CD14-positive monocyte (primary cell): ENCODE measurements around the gene CREG2. TPM values are rescaled to one million over a fixed set of nuclear protein-coding genes. Genes with fewer than 3 reads are reported as not detected.

Source experiments
- DNase-seq, 3 donors: peaks; one replicate each; pipeline ENCODE4 v3.0.0-alpha.2; 2011 to 2022
- H2AFZ ChIP-seq: 2 replicates; pipeline ENCODE4 v1.6.0; 2012; ENCODE audit warnings: mild to moderate bottlenecking, low read depth, low read length, inconsistent platforms; ENCODE audit not compliant: insufficient read depth, poor library complexity, severe bottlenecking
- H3K27ac ChIP-seq, 2 donors: 1 replicate in 1 of 2; 2 replicates in 1 of 2; pipeline ENCODE4 v1.5.1; 2012 to 2013; ENCODE audit warnings: low read length in 2 of 2, control low read depth in 1 of 2, inconsistent platforms in 1 of 2, low read depth in 1 of 2, mild to moderate bottlenecking in 1 of 2
- H3K27me3 ChIP-seq, 2 donors: one replicate each; pipeline versions ENCODE4 v1.6.0 to v1.6.1; 2011 to 2013; ENCODE audit warnings: low read length in 2 of 2; ENCODE audit not compliant: control insufficient read depth in 2 of 2, insufficient read depth in 2 of 2
- H3K36me3 ChIP-seq, 2 donors: replicated peaks in 1 of 2; 1 replicate in 1 of 2; 2 replicates in 1 of 2; pipeline versions ENCODE4 v1.5.1 to v1.6.1; 2012 to 2013; ENCODE audit warnings: low read length in 2 of 2, control low read depth in 1 of 2, inconsistent platforms in 1 of 2, mild to moderate bottlenecking in 1 of 2; ENCODE audit not compliant: insufficient read depth in 2 of 2, control insufficient read depth in 1 of 2
- H3K4me1 ChIP-seq, 2 donors: 1 replicate in 1 of 2; 2 replicates in 1 of 2; pipeline versions ENCODE4 v1.5.1 to v1.6.1; 2012 to 2013; ENCODE audit warnings: low read length in 2 of 2, control low read depth in 1 of 2, inconsistent platforms in 1 of 2, mild to moderate bottlenecking in 1 of 2, moderate library complexity in 1 of 2; ENCODE audit not compliant: insufficient read depth in 2 of 2, control insufficient read depth in 1 of 2
- H3K4me2 ChIP-seq: replicated peaks from 2 replicates; pipeline ENCODE3; 2012; ENCODE audit warnings: low read length, moderate library complexity, mild to moderate bottlenecking; ENCODE audit not compliant: poor library complexity, severe bottlenecking; ENCODE audit errors: extremely low read depth
- H3K4me3 ChIP-seq, 3 experiments: fragments of 200-600 bp in 1 of 3; sonication (generic) in 1 of 3; replicated peaks in 1 of 3; 1 replicate in 2 of 3; 2 replicates in 1 of 3; pipeline ENCODE4 v1.5.1; 2011 to 2013; ENCODE audit warnings: low read length in 3 of 3, mild to moderate bottlenecking in 3 of 3, control low read depth in 2 of 3, low read depth in 2 of 3, inconsistent platforms in 1 of 3, moderate library complexity in 1 of 3
- H3K79me2 ChIP-seq: 2 replicates; pipeline ENCODE4 v1.6.0; 2012; ENCODE audit warnings: mild to moderate bottlenecking, control low read depth, inconsistent platforms, low read length, moderate library complexity; ENCODE audit not compliant: insufficient read depth
- H3K9ac ChIP-seq: 2 replicates; pipeline ENCODE4 v1.6.0; 2017; ENCODE audit warnings: low read length, mild to moderate bottlenecking; ENCODE audit not compliant: insufficient read depth, poor library complexity, severe bottlenecking
- H3K9me3 ChIP-seq, 2 donors: replicated peaks in 1 of 2; 1 replicate in 1 of 2; 2 replicates in 1 of 2; pipeline versions ENCODE4 v1.5.1 to v1.6.1; 2012 to 2013; ENCODE audit warnings: low read length in 2 of 2, control low read depth in 1 of 2; ENCODE audit not compliant: control insufficient read depth in 1 of 2, insufficient read depth in 1 of 2
- H4K20me1 ChIP-seq: 2 replicates; pipeline ENCODE4 v1.6.0; 2012; ENCODE audit warnings: mild to moderate bottlenecking, low read length, control low read depth, moderate library complexity; ENCODE audit not compliant: insufficient read depth
- H3K27ac Mint-ChIP-seq, 7 donors: one replicate each; pipeline ENCODE4 v1.8.0; 2020; ENCODE audit warnings: mild to moderate bottlenecking in 7 of 7, mixed read lengths in 7 of 7, moderate library complexity in 6 of 7, inconsistent platforms in 2 of 7
- H3K27me3 Mint-ChIP-seq, 3 donors: one replicate each; pipeline ENCODE4 v1.8.0; 2021 to 2022; ENCODE audit warnings: low read depth in 3 of 3, mild to moderate bottlenecking in 3 of 3, mixed read lengths in 3 of 3, moderate library complexity in 3 of 3, inconsistent platforms in 1 of 3
- H3K36me3 Mint-ChIP-seq, 2 donors: one replicate each; pipeline ENCODE4 v1.8.0; 2020; ENCODE audit warnings: mixed read lengths in 2 of 2, inconsistent platforms in 1 of 2, mild to moderate bottlenecking in 1 of 2
- H3K4me1 Mint-ChIP-seq: one replicate; pipeline ENCODE4 v1.8.0; 2020; ENCODE audit warnings: mild to moderate bottlenecking, mixed read lengths
- H3K4me3 Mint-ChIP-seq, 2 donors: one replicate each; pipeline ENCODE4 v1.8.0; 2020; ENCODE audit warnings: mild to moderate bottlenecking in 2 of 2, mixed read lengths in 2 of 2, moderate library complexity in 1 of 2
- H3K9me3 Mint-ChIP-seq, 7 donors: one replicate each; pipeline ENCODE4 v1.8.0; 2020 to 2022; ENCODE audit warnings: mixed read lengths in 7 of 7, mild to moderate bottlenecking in 6 of 7, moderate library complexity in 6 of 7, inconsistent platforms in 2 of 7
- CTCF ChIP-seq: fragments of 200-600 bp; IDR thresholded peaks from one replicate; pipeline ENCODE4 v1.8.0; 2022; ENCODE audit warnings: antibody characterized with exemption, mild to moderate bottlenecking
- WGBS: methylation state at CpG from one replicate; pipeline ENCODE4 v1.1.5; 2013; ENCODE audit warnings: missing lambda C conversion rate; ENCODE audit not compliant: insufficient coverage; 5-methylcytosine and 5-hydroxymethylcytosine counted together
- intact Hi-C, 2 donors: fragments of 100-400 bp; cut with micrococcal nuclease; formaldehyde crosslinking; loops; one replicate each; pipeline versions ENCODE4 v1.15.0 to v1.15.1; 2023
- polyA plus RNA-seq, 3 donors: library from polyadenylated mRNA; depleted of rRNA in 1 of 3; unstranded in 2 of 3; stranded (reverse) in 1 of 3; fragments of 300-500 nt in 2 of 3; fragments of >200 nt in 1 of 3; fragmentation: Illumina TruSeq in 2 of 3; gene quantifications; 1 replicate in 2 of 3; 2 replicates in 1 of 3; pipeline ENCODE4 v1.2.3, GENCODE V29; 2012 to 2021

Gene CREG2
- polyA plus RNA-seq, 3 donors: not detected

DNA sequence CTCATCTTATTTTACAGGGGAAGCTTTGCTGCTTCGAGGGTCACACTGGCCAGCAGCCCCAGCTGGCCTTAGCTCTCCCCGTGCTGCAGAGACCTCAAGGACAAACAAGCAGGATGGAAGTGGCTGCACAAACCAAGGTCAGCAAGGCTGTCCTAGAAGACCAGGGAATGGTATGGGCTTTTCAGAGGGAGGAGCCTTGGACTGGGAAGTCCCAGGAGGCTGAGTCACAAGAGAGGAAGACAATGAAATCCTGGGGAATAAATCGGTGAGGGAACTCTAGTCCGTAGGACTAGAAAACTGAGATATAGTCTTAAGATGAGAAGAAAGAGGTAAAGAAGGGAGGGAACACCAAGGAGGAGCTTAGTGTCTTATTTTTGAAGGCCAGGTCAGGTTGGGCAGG lies 15.7 kb downstream of the CREG2 start:
- H3K79me2 ChIP-seq: no peaks in the 10 kb centered on the region
- intact Hi-C loops: no loop called here
- no peak overlapping the region for H3K4me2 ChIP-seq
- Mint-ChIP-seq H3K4me3 (no peak overlapping the region), H3K9me3 (peaks cover 0 to 5% (median 0%) of the 10 kb centered on the region in 7 donors), H3K27me3 (peaks cover 0 to 6% (median 3%) of the 10 kb centered on the region in 3 donors), H3K36me3 (peaks cover 0 to 4% of the 10 kb centered on the region in 2 donors), H3K4me1 (peaks cover 24% of the 10 kb centered on the region), H3K27ac (peak overlapping the region in 1 of 7 donors; percentile 10)
- no peaks in the 10 kb centered on the region for H4K20me1 ChIP-seq
- no peak overlapping the region for H2AFZ ChIP-seq
- peaks cover 8 to 9% of the 10 kb centered on the region in 2 donors for H3K4me1 ChIP-seq
- 84% methylated on average over 4 of the region's 4 CpGs for WGBS
- no peak overlapping the region for H3K9ac ChIP-seq
- no peaks in the 10 kb centered on the region for H3K9me3 ChIP-seq
- no peak overlapping the region for H3K4me3 ChIP-seq
- no peaks in the 10 kb centered on the region for H3K36me3 ChIP-seq
- DNase-seq: peak in 1 of 3 donors; percentile 43
- H3K27me3 ChIP-seq: no peaks in the 10 kb centered on the region
- TF ChIP-seq CTCF: no peak
- H3K27ac ChIP-seq: no peak overlapping the region

DNA sequence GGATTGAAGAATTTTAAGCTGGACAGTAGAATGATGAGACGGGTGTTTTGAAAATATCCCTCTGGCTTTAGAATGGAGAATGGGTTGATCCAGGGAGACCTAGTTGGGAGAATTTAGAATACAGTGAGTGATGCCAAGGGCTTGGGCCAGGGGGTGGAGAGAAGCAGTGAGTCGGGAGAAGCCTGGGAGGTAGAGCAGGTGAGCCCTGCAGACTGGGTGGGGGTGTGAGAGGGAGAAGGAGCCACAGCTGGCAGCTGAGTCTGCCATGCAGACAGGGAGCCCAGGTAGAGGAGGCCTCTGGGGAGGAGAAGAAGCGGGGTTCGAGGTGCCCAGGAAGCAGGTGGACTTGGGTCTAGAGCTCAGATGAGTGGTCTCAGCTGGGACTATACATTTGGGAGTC lies 18.2 kb downstream of the CREG2 start:
- WGBS: 98% methylated on average over 4 of the region's 4 CpGs
- Histone ChIP-seq H3K9me3 (no peaks in the 10 kb centered on the region), H2AFZ (no peak overlapping the region), H4K20me1 (no peaks in the 10 kb centered on the region), H3K4me3 (no peak overlapping the region), H3K79me2 (no peaks in the 10 kb centered on the region), H3K27ac (no peak overlapping the region), H3K9ac (no peak overlapping the region), H3K4me2 (no peak overlapping the region), H3K36me3 (no peaks in the 10 kb centered on the region), H3K4me1 (peaks cover 8 to 9% of the 10 kb centered on the region in 2 donors), H3K27me3 (no peaks in the 10 kb centered on the region)
- H3K36me3 Mint-ChIP-seq: peaks cover 0 to 4% of the 10 kb centered on the region in 2 donors
- peak overlapping the region in 1 of 7 donors; percentile 38 for H3K27ac Mint-ChIP-seq
- peaks cover 16% of the 10 kb centered on the region for H3K4me1 Mint-ChIP-seq
- H3K27me3 Mint-ChIP-seq: peaks cover 0 to 8% (median 6%) of the 10 kb centered on the region in 3 donors
- intact Hi-C loops: no loop called here
- peaks cover 0 to 6% (median 1%) of the 10 kb centered on the region in 7 donors for H3K9me3 Mint-ChIP-seq
- H3K4me3 Mint-ChIP-seq: no peak overlapping the region
- no peak for DNase-seq
- no peak for TF ChIP-seq CTCF
